Cardiac septum (tissue), 1 donor: ENCODE results near the gene UBN1. TPM values are rescaled to one million over a fixed set of nuclear protein-coding genes. Genes with fewer than 3 reads are reported as not detected.
"Not testable (repeated sequence)": the region's sequence is repeated elsewhere in the genome, so short reads cannot be mapped to it uniquely, and the experiment has no call there.

Experiments
- DNase-seq: peaks from one replicate; pipeline ENCODE4 v3.0.0-alpha.2; 2020; ENCODE audit warnings: low spot score
- intact Hi-C: fragments of 100-400 bp; cut with DNase I; formaldehyde crosslinking; loops from one replicate; pipeline ENCODE4 v1.14.0; 2022
- total RNA-seq: library from RNA; stranded (reverse); fragmentation: NEBNext Ultra II Directional; extraction: Animal tissue kit (Norgen Biotek cat#: 25700); gene quantifications from one replicate; pipeline ENCODE4 v1.2.1, GENCODE V29; 2021
- donor health status: DM: no; HTN: no; CAD: no.

The UBN1 gene
- total RNA-seq, 1 donor from 2014 or later, result 23.6 TPM

DNA sequence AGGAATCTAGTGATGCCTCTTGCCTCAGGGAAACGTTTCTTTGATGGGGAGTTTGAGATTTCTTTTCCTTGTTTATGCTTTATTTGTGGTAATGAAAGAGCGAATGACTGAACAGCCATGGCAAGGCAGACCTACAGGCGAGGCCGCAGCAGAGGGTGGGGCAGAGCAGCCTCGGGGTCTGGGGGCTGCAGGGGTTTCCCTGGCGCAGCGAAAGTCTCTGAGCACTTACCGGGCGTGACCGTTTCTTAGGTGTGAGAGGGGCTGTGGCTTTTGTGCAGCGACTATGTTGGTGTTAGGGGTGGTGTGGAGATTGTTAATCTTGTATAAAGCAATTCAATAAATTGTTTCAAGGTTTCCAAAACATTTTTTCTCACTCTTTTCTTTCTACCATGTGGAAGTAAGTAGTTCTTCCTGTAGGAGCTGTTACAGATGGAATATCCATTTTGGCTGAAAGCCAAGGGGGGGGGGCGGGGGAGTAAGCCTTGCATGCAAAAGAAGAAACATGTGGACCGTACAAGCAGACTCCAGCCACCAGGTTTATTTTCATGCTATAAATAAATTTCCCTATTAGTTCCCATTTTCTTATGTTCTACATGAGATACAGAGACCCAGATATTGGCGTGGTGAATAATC, 34.8 kb downstream of the UBN1 start:
- intact Hi-C loops, result no loop called here
- no peak for DNase-seq

DNA sequence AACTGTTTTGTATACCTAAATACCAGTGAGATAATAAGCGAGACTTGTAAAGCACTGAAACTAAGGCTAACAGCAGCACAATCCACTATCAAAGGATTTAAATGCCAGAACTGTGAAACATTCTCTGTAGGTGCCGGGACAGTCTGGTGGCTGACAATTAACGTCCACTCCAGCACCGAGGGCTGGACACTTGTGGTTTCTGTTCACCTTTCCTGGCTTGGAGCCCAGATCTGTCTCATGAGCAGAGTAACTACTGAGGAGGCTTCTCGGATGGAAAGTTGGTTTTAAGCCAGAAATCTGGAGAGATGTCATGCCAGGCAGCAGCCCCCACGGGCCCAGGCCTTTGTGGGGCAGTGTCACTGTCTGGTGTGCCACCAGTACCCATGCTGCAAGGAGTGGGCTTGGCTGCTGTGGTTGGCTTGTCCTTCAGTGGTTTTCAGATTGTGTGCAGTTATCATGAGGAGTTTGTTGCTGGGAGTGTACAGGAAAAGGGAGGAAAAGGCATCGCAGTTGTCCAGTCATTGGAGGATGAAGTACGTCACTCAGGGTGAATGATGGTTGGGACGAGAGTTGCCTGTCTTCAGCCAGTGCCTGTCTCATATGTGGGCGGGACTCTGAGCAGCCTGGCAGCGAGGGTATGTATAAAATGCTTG, 35.5 kb downstream of the UBN1 start:
- intact Hi-C loops, result no loop called here
- DNase-seq, result no peak

DNA sequence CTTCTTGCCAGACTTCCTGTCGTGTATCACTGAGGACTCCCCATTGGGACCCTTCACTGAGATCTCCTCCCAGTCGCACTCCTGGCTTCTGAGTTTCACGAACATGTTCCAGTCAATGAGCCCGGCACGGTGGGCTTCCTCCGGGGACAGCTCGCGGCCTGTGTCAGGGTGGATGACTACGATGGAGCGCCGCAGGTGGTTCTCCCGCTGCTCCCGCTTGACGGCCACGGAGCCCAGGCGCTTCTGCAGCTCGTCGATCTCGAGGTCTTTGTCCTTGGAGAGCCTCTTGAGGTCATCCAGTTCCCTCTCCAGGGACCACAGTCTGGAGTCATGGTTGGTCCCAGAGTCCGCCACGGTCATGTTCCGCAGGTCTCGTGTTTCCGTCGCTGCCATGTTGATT, 36.2 kb downstream of the UBN1 start:
- intact Hi-C loops, result no loop called here
- no peak for DNase-seq

DNA sequence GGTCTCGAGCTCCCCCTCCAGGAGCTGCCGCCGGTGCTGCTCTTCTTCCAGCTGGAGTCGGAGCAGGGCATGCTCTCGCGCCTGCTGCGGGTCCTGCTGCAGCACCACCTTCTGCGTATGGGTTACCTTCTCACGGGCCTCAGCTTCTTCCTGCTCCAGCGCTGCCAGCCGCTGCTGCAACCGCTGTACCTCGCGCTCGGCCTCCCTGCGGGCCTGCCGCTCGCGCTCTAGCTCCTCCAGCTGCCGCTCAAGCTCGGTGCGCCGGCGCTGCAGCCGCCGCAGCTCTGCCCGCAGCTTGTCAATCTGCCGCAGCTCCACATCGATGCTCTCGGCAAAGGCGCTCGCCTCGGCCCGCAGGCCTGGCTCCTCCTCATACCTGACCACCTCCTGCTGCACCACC, 36.9 kb downstream of the UBN1 start:
- intact Hi-C loops, result no loop called here
- DNase-seq, result no peak

DNA sequence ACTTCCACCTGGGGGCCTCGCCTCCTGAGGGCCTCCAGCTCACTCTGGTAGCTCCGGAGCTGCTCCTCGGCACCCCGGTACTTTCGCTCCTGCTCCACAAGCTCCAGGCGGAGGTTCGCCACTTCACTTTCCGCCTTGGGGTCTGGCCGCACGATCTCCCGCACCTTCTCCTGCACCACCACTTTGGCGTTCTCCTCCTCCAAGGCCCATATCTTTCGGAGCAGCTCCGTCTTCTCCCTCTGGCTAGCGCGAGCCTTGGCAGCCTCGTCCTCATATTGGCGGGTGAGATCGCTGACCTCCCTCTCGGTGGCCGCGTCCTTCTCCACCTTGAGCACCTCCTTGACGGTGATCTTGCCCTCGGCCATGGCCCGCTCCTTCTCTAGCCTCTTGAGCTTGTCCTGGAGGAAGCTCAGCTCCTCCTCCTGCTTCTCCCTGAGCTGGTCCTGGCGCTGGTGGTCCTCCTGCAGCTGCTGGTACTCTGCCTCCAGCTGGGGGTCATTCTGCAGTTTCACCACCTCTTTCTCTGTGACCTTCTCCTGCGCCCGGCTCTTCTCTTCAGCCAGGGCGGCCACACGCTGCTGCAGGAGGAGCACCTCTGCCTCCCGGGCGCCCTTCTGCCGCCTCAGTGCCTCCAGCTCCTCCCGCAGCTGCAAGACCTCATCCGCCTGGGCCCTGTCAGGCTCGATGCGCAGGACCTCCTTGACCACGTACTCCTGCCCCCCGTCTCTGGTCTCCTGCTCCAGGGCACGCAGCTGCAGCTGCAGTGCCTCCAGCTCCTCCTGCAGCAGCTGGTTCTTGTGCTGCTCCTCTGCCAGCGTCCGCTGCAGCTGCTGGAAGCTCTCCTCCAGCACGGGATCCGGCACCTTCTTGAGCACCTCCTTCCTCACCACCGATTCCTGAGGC, 37.9 kb downstream of the UBN1 start:
- no peak for DNase-seq
- intact Hi-C loops, result no loop called here

DNA sequence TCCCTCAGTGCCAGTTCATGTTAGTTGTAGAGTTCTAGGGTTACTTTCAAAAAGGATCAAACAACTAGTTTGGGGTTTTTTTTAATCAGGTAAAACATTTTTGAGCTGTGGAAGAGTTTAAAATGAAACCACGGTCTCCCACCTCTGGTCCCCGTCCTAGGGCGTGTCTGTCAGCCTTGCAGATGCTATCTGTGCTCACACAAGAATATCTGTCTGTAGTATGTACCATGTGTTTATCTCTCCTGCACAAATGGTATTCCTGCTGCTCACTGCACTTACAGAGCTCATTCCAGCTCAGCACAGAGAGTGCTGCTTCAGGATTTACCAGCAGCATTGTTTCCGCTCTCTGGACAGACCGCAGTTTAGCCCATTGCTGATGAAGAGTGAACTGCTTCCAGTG, 38.9 kb downstream of the UBN1 start:
- DNase-seq, result no peak
- intact Hi-C loops, result no loop called here

- intact Hi-C loops, result no loop called here
- DNase-seq, result no peak
Measured at GRCh38 chr16:4888428-4889135, 41.3 kb downstream of the UBN1 start.

- intact Hi-C loops, result no loop called here
- no peak for DNase-seq
Measured at GRCh38 chr16:4890026-4890425, 42.7 kb downstream of the UBN1 start.

- DNase-seq, result no peak
- intact Hi-C loops, result no loop called here
Measured at GRCh38 chr16:4890686-4891085, 43.4 kb downstream of the UBN1 start.

- intact Hi-C loops, result no loop called here
- DNase-seq, result no peak
Measured at GRCh38 chr16:4891097-4891885, 44.0 kb downstream of the UBN1 start.

DNA sequence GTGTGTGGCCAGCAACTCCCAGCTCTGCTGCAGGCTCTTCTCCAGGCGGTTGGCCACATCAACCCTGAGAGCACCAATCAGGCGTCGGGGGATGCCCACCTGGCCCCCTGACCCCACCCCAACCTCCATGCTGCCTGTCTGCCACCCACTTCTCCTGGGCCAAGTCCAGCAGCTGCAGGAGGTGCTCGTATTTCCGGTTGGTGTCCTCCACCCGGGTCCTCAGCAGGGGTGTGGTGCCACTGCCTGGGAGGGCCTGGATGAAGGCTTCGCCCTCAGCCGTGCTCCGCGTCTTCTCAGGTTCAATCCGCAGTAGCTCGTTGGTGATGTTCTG, 44.6 kb downstream of the UBN1 start:
- no peak for DNase-seq
- intact Hi-C loops, result no loop called here

DNA sequence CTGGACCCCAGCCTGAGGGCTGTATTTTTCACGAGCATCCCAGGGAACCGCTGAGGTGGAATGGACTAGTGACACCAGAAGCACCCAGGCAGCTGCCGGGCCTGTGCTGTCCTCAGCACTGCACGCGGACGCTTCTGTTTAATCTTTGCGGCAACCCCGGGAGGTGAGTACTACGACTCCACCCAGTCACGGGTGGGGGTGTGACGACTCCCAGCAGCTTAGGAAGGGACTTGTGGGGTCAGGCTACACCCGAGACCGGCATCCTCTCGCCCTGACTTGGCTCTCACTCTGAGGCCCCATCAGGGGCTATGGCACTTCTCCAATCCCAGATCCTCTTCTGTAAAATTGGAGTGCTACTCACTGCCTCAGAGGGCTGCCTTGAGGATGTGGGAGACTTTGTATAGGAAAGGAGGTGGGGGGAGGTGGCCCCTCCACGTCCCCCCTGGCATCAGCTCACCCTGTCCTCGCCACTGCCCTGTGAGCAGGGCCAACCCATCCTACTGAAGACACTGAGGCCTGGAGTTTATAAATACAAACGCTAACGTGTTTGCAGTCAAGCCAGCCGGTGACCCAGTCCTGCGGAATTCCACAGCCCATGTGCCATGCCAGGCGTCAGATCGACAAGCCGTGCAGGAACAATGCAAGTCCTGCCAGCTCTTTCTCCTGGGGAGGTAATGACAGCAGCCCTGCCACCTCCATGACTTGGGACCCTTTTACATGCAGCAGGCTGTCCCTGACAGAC, 45.3 kb downstream of the UBN1 start:
- DNase-seq, result no peak

GRCh38 chr16:4893103-4893862, 46.0 kb downstream of the UBN1 start:
- intact Hi-C loops, result no loop called here
- DNase-seq, result no peak

More for the DNA sequence above, 45.3 kb downstream of the UBN1 start:
- intact Hi-C loops, result no loop called here

GRCh38 chr16:4894276-4895150, 47.2 kb downstream of the UBN1 start:
- intact Hi-C loops, result no loop called here
- no peak for DNase-seq

- no peak for DNase-seq
- intact Hi-C loops, result no loop called here
Measured at GRCh38 chr16:4895366-4895765, 48.1 kb downstream of the UBN1 start.

- intact Hi-C loops, DNase-seq: not testable (repeated sequence)
Measured at GRCh38 chr16:4896761-4897160, 49.5 kb downstream of the UBN1 start.

DNA sequence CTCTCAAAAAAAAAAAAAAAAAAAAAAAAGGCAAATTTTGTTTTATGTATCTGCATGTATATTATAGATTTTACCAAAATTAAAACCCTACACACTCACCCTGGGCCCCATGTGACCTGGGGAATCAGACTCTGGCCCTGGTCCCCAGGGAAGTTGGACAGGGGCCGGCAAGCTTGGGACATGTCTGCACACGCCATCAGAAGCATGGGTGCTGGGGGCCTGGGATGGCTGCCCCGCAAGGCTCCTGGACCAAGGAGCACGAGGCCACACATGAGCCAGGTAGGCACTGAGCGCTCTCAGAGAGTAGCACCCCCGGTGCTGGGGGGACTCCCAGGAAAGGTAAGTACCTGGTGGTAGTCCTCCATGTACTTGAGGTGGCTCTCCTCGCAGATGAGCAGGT, 50.0 kb downstream of the UBN1 start:
- no peak for DNase-seq
- intact Hi-C loops, result no loop called here
